Subcutaneous adipose tissue (tissue), 4 donors: ENCODE measurements around the gene TBC1D8. TPM values are rescaled to one million over a fixed set of nuclear protein-coding genes. Genes with fewer than 3 reads are reported as not detected.

ENCODE experiments used
- CTCF ChIP-seq: fragments of 450-650 bp; IDR thresholded peaks from one replicate; pipeline ENCODE4 v1.5.1; 2016; ENCODE audit warnings: low read depth, mild to moderate bottlenecking, control low read depth, antibody characterized with exemption, moderate library complexity
- total RNA-seq, 4 donors: library from RNA; depleted of rRNA; stranded (reverse); fragments of >200 nt; gene quantifications; one replicate each; pipeline ENCODE4 v1.1.0, GENCODE V29; 2016

TBC1D8 gene
- total RNA-seq, 4 donors from 2014 or later = 21.2 to 119 (median 32.0) TPM

GRCh38 chr2:101130081-101130480 is 21.1 kb downstream of the TBC1D8 start:
- no peak for TF ChIP-seq CTCF

- no peak for TF ChIP-seq CTCF
Observed at GRCh38 chr2:101127319-101128056, 23.7 kb downstream of the TBC1D8 start.

- no peak for TF ChIP-seq CTCF
Observed at GRCh38 chr2:101125808-101126207, 25.4 kb downstream of the TBC1D8 start.

GRCh38 chr2:101125374-101125773 is 25.8 kb downstream of the TBC1D8 start:
- no peak for TF ChIP-seq CTCF

GRCh38 chr2:101124643-101125366 is 26.4 kb downstream of the TBC1D8 start:
- TF ChIP-seq CTCF = no peak

- no peak for TF ChIP-seq CTCF
Observed at GRCh38 chr2:101123795-101124471, 27.2 kb downstream of the TBC1D8 start.

GRCh38 chr2:101121174-101121573 is 30.0 kb downstream of the TBC1D8 start:
- TF ChIP-seq CTCF = no peak
